HG03457 (cell line): ENCODE data around the gene CD99L2.

Experiments
- ATAC-seq: cut with Tn5 transposase; IDR thresholded peaks from one replicate; pipeline ENCODE4 v1.9.1; 2021; ENCODE audit warnings: moderate number of reproducible peaks; ENCODE audit not compliant: unreplicated experiment

CD99L2 gene

GRCh38 chrX:150766351-150767044, 132.0 kb downstream of the CD99L2 start:
- ATAC-seq = no peak

GRCh38 chrX:150765782-150766350, 132.6 kb downstream of the CD99L2 start:
- ATAC-seq = no peak

GRCh38 chrX:150765237-150765636, 133.2 kb downstream of the CD99L2 start:
- ATAC-seq = no peak

GRCh38 chrX:150763810-150764209, 134.7 kb downstream of the CD99L2 start:
- no peak for ATAC-seq

- no peak for ATAC-seq
These were observed 135.1 kb downstream of the CD99L2 start for GRCh38 chrX:150763303-150763797.

- no peak for ATAC-seq
These were observed 136.0 kb downstream of the CD99L2 start for GRCh38 chrX:150762258-150763165.

GRCh38 chrX:150761819-150762216, 136.7 kb downstream of the CD99L2 start:
- ATAC-seq = no peak

GRCh38 chrX:150761176-150761818, 137.2 kb downstream of the CD99L2 start:
- ATAC-seq = no peak

- ATAC-seq = no peak
These were observed 138.7 kb downstream of the CD99L2 start for GRCh38 chrX:150759568-150760416.

GRCh38 chrX:150757371-150757770, 141.1 kb downstream of the CD99L2 start:
- ATAC-seq = no peak

GRCh38 chrX:150753968-150754367, 144.5 kb downstream of the CD99L2 start:
- no peak for ATAC-seq

- no peak for ATAC-seq
These were observed 145.1 kb downstream of the CD99L2 start for GRCh38 chrX:150753357-150753756.

- no peak for ATAC-seq
These were observed 146.3 kb downstream of the CD99L2 start for GRCh38 chrX:150752124-150752523.

GRCh38 chrX:150736475-150736874, 162.0 kb downstream of the CD99L2 start:
- ATAC-seq = no peak

- no peak for ATAC-seq
These were observed 166.7 kb downstream of the CD99L2 start for GRCh38 chrX:150731795-150732194.

- no peak for ATAC-seq
These were observed 167.7 kb downstream of the CD99L2 start for GRCh38 chrX:150730719-150731118.

GRCh38 chrX:150729956-150730355, 168.5 kb downstream of the CD99L2 start:
- ATAC-seq = no peak

GRCh38 chrX:150719621-150720020, 178.8 kb downstream of the CD99L2 start:
- no peak for ATAC-seq
